GM12878 (cell line): Measurements from ENCODE around the gene CRKL. TPM values are rescaled to one million over a fixed set of nuclear protein-coding genes. Genes with fewer than 3 reads are reported as not detected.

Experiments used
- ATAC-seq: fragments of 200-7000 bp; cut with Tn5 transposase; 3 replicates; pipeline ENCODE4 v1.9.1; 2020; ENCODE audit warnings: mild to moderate bottlenecking, moderate library complexity
- BruUV-seq: library from RNA; stranded (reverse); fragments of 400-500 nt; replicated peaks from 2 replicates; lab custom pipeline; 2021; lab: Mats Ljungman, UMichigan
- CTCF ChIA-PET: fragments of 300-600 bp; sonication (Branson Sonifier 250); formaldehyde crosslinking; extraction: SDS; loops from one replicate; lab custom pipeline; 2021; ENCODE audit warnings: inconsistent platforms; lab: Yijun Ruan, JAX
- POLR2A ChIA-PET: fragments of 350-600 bp; formaldehyde crosslinking; extraction: SDS; loops from one replicate; lab custom pipeline; 2021; ENCODE audit warnings: inconsistent platforms; lab: Charles Lee
- RAD21 ChIA-PET: fragments of 300-600 bp; sonication (Branson Sonifier 250); formaldehyde crosslinking; loops from one replicate; lab custom pipeline; 2023; ENCODE audit warnings: antibody characterized with exemption; ENCODE audit not compliant: unreplicated experiment; lab: Charles Lee
- SMC1A ChIA-PET: fragments of 300-600 bp; sonication (Branson Sonifier 250); formaldehyde crosslinking; loops from one replicate; lab custom pipeline; 2023; ENCODE audit not compliant: unreplicated experiment, uncharacterized antibody; lab: Charles Lee
- DNase-seq: peaks from one replicate; pipeline ENCODE4 v3.0.0-alpha.2; 2011; ENCODE audit warnings: low read depth, low spot score
- FAIRE-seq: peaks from 3 replicates; lab custom pipeline; 2011; peaks lifted over from hg19 to GRCh38; lab: Jason Lieb, UNC
- H2AFZ ChIP-seq: 2 replicates; pipeline ENCODE4 v1.6.0; 2011; ENCODE audit warnings: low read depth, low read length, control low read depth; ENCODE audit not compliant: control insufficient read depth
- H3K27ac ChIP-seq: 2 replicates; pipeline ENCODE4 v1.5.1; 2011; ENCODE audit warnings: control low read depth; ENCODE audit not compliant: control insufficient read depth, insufficient read depth
- H3K27me3 ChIP-seq, 2 experiments: replicated peaks in 1 of 2; 2 replicates each; pipeline versions ENCODE4 v1.6.0 to v1.6.1; 2011; ENCODE audit warnings: low read length in 1 of 2; ENCODE audit not compliant: control insufficient read depth in 2 of 2, insufficient read depth in 2 of 2
- H3K36me3 ChIP-seq, 2 experiments: 2 replicates each; pipeline ENCODE4 v1.5.1; 2011; ENCODE audit warnings: low read length in 1 of 2; ENCODE audit not compliant: control insufficient read depth in 2 of 2, insufficient read depth in 2 of 2
- H3K4me1 ChIP-seq: 2 replicates; pipeline ENCODE4 v1.6.1; 2011; ENCODE audit warnings: mild to moderate bottlenecking, low read length, moderate library complexity, mixed read lengths; ENCODE audit not compliant: control insufficient read depth, insufficient read depth
- H3K4me2 ChIP-seq: 2 replicates; pipeline ENCODE4 v1.6.0; 2011; ENCODE audit warnings: control low read depth; ENCODE audit not compliant: control insufficient read depth, insufficient read depth
- H3K4me3 ChIP-seq: fragments of 200-600 bp; sonication (generic); 2 replicates; pipeline ENCODE4 v1.5.1; 2016
- H3K79me2 ChIP-seq: 2 replicates; pipeline ENCODE4 v1.6.0; 2011; ENCODE audit warnings: low read length; ENCODE audit not compliant: control insufficient read depth, insufficient read depth
- H3K9ac ChIP-seq: 2 replicates; pipeline ENCODE4 v1.8.0; 2011; ENCODE audit warnings: low read length, control low read depth, mixed read lengths; ENCODE audit not compliant: control insufficient read depth, insufficient read depth
- H3K9me3 ChIP-seq: replicated peaks from 3 replicates; pipeline ENCODE4 v1.5.1; 2011; ENCODE audit warnings: mild to moderate bottlenecking, low read length; ENCODE audit not compliant: control insufficient read depth, insufficient read depth
- H4K20me1 ChIP-seq: 2 replicates; pipeline ENCODE4 v1.6.0; 2011; ENCODE audit not compliant: control insufficient read depth, insufficient read depth
- ASH2L ChIP-seq: fragments of 300-600, 200-600 bp; sonication (generic); IDR thresholded peaks from 2 replicates; pipeline ENCODE4 v1.6.1; 2017; ENCODE audit warnings: low read depth, mild to moderate bottlenecking, borderline replicate concordance
- ATF7 ChIP-seq: fragments of 450-650 bp; IDR thresholded peaks from 2 replicates; pipeline ENCODE4 v1.6.1; 2016; ENCODE audit warnings: low read depth, mild to moderate bottlenecking
- BCL11A ChIP-seq: IDR thresholded peaks from 2 replicates; pipeline ENCODE4 v1.6.1; 2011; ENCODE audit warnings: low read depth, low read length
- BCL3 ChIP-seq: IDR thresholded peaks from 2 replicates; pipeline ENCODE4 v1.6.1; 2011; ENCODE audit warnings: borderline replicate concordance, low read depth, mild to moderate bottlenecking, moderate library complexity, low read length; ENCODE audit not compliant: insufficient read depth, poor library complexity, severe bottlenecking
- CBFB ChIP-seq: IDR thresholded peaks from 2 replicates; pipeline ENCODE4 v1.6.1; 2016; ENCODE audit warnings: antibody characterized with exemption, low read depth
- CUX1 ChIP-seq: IDR thresholded peaks from 2 replicates; pipeline ENCODE4 v1.6.1; 2012; ENCODE audit warnings: improper control_type of control experiment, low read depth, low read length; ENCODE audit not compliant: insufficient replicate concordance
- EED ChIP-seq: sonication (generic); IDR thresholded peaks from 2 replicates; pipeline ENCODE4 v1.6.1; 2016; ENCODE audit warnings: antibody characterized with exemption, low read depth
- GATAD2B ChIP-seq: fragments of 450-650 bp; conservative IDR thresholded peaks from 2 replicates; pipeline ENCODE4 v1.6.1; 2017; ENCODE audit warnings: low read depth, mild to moderate bottlenecking, moderate library complexity
- KAT2A ChIP-seq: conservative IDR thresholded peaks from 2 replicates; pipeline ENCODE4 v1.6.1; 2011; ENCODE audit warnings: low read depth, low read length; ENCODE audit not compliant: control insufficient read depth
- KLF5 ChIP-seq: fragments of 450-650 bp; IDR thresholded peaks from 2 replicates; pipeline ENCODE4 v1.6.1; 2014; ENCODE audit warnings: mild to moderate bottlenecking; ENCODE audit not compliant: partially characterized antibody
- LARP7 ChIP-seq: fragments of 450-650 bp; IDR thresholded peaks from 2 replicates; pipeline ENCODE4 v1.6.1; 2017; ENCODE audit warnings: mild to moderate bottlenecking
- MEF2A ChIP-seq: IDR thresholded peaks from 2 replicates; pipeline ENCODE4 v1.6.1; 2011; ENCODE audit warnings: low read depth, mild to moderate bottlenecking, low read length, moderate library complexity; ENCODE audit not compliant: insufficient read depth
- NFXL1 ChIP-seq: fragments of 450-650 bp; IDR thresholded peaks from 2 replicates; pipeline ENCODE4 v1.6.1; 2017; ENCODE audit warnings: antibody characterized with exemption, mild to moderate bottlenecking, borderline replicate concordance
- NR2F1 ChIP-seq: fragments of 450-650 bp; conservative IDR thresholded peaks from 2 replicates; pipeline ENCODE4 v1.6.1; 2017; ENCODE audit warnings: mild to moderate bottlenecking
- PML ChIP-seq: IDR thresholded peaks from 2 replicates; pipeline ENCODE4 v1.6.1; 2012; ENCODE audit warnings: low read length, inconsistent platforms
- SRF ChIP-seq, 2 experiments: IDR thresholded peaks; 2 replicates each; pipeline ENCODE4 v1.6.1; 2011; ENCODE audit warnings: low read depth in 2 of 2, low read length in 2 of 2, mild to moderate bottlenecking in 1 of 2, moderate library complexity in 1 of 2
- ZNF207 ChIP-seq: fragments of 450-650 bp; IDR thresholded peaks from 2 replicates; pipeline ENCODE4 v1.6.1; 2014; ENCODE audit warnings: antibody characterized with exemption, mild to moderate bottlenecking, borderline replicate concordance
- ZNF217 ChIP-seq: fragments of 450-650 bp; IDR thresholded peaks from 2 replicates; pipeline ENCODE4 v1.6.1; 2017; ENCODE audit warnings: antibody characterized with exemption, mild to moderate bottlenecking
- WGBS: methylation state at CpG from one replicate; pipeline ENCODE4 v1.1.6; 2016; ENCODE audit warnings: low lambda C conversion rate; ENCODE audit not compliant: insufficient replicate concordance, insufficient coverage; ENCODE audit errors: missing lambda C conversion rate; 5-methylcytosine and 5-hydroxymethylcytosine counted together
- in situ Hi-C: fragments of 300-500 bp; cut with MboI; formaldehyde crosslinking; loops from 9 replicates; pipeline ENCODE4 v1.14.3; 2018; ENCODE audit warnings: mixed read lengths
- intact Hi-C: fragments of 100-400 bp; cut with micrococcal nuclease; formaldehyde crosslinking; loops from one replicate; pipeline ENCODE4 v1.14.2; 2022; ENCODE audit not compliant: unreplicated experiment
- polyA plus RNA-seq, 11 experiments: library from polyadenylated mRNA; depleted of rRNA in 4 of 11; unstranded in 6 of 11; stranded (reverse) in 5 of 11; fragments of >200 nt; fragmentation: Nextera tagmentation in 4 of 11; fragmentation: Illumina TruSeq in 1 of 11; extraction: Ambion mirVana in 4 of 11; extraction: Trizol in 1 of 11; gene quantifications; 1 replicate in 1 of 11; 2 replicates in 10 of 11; pipeline versions ENCODE4 v1.2.1 to v1.2.3, GENCODE V29; 2011 to 2016; ENCODE audit warnings: inconsistent platforms in 2 of 11, missing spikeins in 2 of 11, low read depth in 1 of 11
- total RNA-seq, 4 experiments: library from RNA; depleted of rRNA in 3 of 4; stranded (reverse); fragments of >200 nt in 3 of 4; fragmentation: Illumina TruSeq in 1 of 4; extraction: Trizol in 1 of 4; gene quantifications; 2 replicates each; pipeline versions ENCODE4 v1.2.1 to v1.2.3, GENCODE V29; 2013 to 2021

Gene CRKL
- total and polyA plus RNA-seq, 10 of the 15 experiments (the other 5 are each of a cell fraction or from before 2014, with no cell fraction given): 12.6 to 61.2 (median 32.7) TPM

GRCh38 chr22:20992056-20992442 lies 74.8 kb downstream of the CRKL start (continued):
- no peak for TF ChIP-seq CUX1
- TF ChIP-seq KLF5: no peak

- Histone ChIP-seq H3K4me2 (no peak overlapping the region), H3K4me1 (no peaks in the 10 kb centered on the region), H4K20me1 (no peaks in the 10 kb centered on the region), H3K9ac (no peak overlapping the region), H3K4me3 (no peak overlapping the region), H3K27ac (no peak overlapping the region), H2AFZ (no peak overlapping the region), H3K27me3 (no peaks in the 10 kb centered on the region), H3K79me2 (no peaks in the 10 kb centered on the region), H3K36me3 (peaks cover 2 to 3% of the 10 kb centered on the region in 2 experiments; a peak in 2 of 4 replicates), H3K9me3 (no peaks in the 10 kb centered on the region)
- FAIRE-seq (no peak), ATAC-seq (no peak), DNase-seq (no peak)
- no TSS peak for BruUV-seq
- ChIA-PET RAD21 (no interaction called here), SMC1A (no interaction called here), POLR2A (interaction anchor here (0.6 to 1.7 kb wide), 2 partner anchors 11 to 13 kb away, joined by 4 to 5 read pairs; partner anchors contain the start of gene LZTR1), CTCF (no interaction called here)
- intact Hi-C loops (no loop called here), in situ Hi-C loops (no loop called here)
- WGBS: 87% methylated on average over 21 of the region's 21 CpGs
- TF ChIP-seq CBFB (no peak), NFXL1 (no peak), PML (no peak), KAT2A (no peak), ASH2L (no peak), BCL3 (no peak), ATF7 (no peak), LARP7 (no peak), ZNF207 (no peak), EED (no peak), GATAD2B (no peak), SRF (IDR thresholded peaks at IDR 0.05; ENCODE audit: low read depth in 2 of 2, low read length in 2 of 2) (no peak), ZNF217 (no peak), NR2F1 (no peak), MEF2A (no peak), BCL11A (no peak)
Observed at GRCh38 chr22:20992456-20993303, 75.5 kb downstream of the CRKL start.
